CD8-positive, alpha-beta memory T cell (primary cell): ENCODE results near the gene FTO. TPM values are rescaled to one million over a fixed set of nuclear protein-coding genes. Genes with fewer than 3 reads are reported as not detected.
A peak's percentile ranks its signal among the peaks of the same experiment; 100 is the strongest.

ENCODE experiments used
- CTCF ChIA-PET: fragments of 350-600 bp; sonication (Branson Sonifier 250); formaldehyde crosslinking; loops from one replicate; lab custom pipeline; 2021; ENCODE audit warnings: antibody characterized with exemption; lab: Charles Lee
- POLR2A ChIA-PET: fragments of 350-600 bp; sonication (Branson Sonifier 250); formaldehyde crosslinking; loops from one replicate; lab custom pipeline; 2021; ENCODE audit warnings: antibody characterized with exemption; lab: Charles Lee
- DNase-seq, 5 donors: peaks; one replicate each; pipeline versions ENCODE4 v3.0.0 to v3.0.0-alpha.2; 2020 to 2022; ENCODE audit warnings: mixed read lengths in 1 of 5
- H3K27ac ChIP-seq: one replicate; pipeline ENCODE4 v1.7.0; 2013; ENCODE audit warnings: low read depth, mild to moderate bottlenecking, low read length, moderate library complexity
- H3K27me3 ChIP-seq: 2 replicates; pipeline ENCODE4 v1.7.0; 2013; ENCODE audit warnings: low read length, mild to moderate bottlenecking; ENCODE audit not compliant: insufficient read depth, poor library complexity, severe bottlenecking
- H3K36me3 ChIP-seq: 2 replicates; pipeline ENCODE4 v1.7.0; 2013; ENCODE audit warnings: mild to moderate bottlenecking, low read length, moderate library complexity; ENCODE audit not compliant: insufficient read depth
- H3K4me1 ChIP-seq: 2 replicates; pipeline ENCODE4 v1.7.0; 2013; ENCODE audit warnings: mild to moderate bottlenecking, low read length, moderate library complexity; ENCODE audit not compliant: insufficient read depth
- H3K4me3 ChIP-seq: 2 replicates; pipeline ENCODE4 v1.7.0; 2013; ENCODE audit warnings: mild to moderate bottlenecking, low read length
- H3K9me3 ChIP-seq: 2 replicates; pipeline ENCODE4 v1.7.0; 2013; ENCODE audit warnings: mild to moderate bottlenecking, low read length
- H3K27ac Mint-ChIP-seq, 8 donors: one replicate each; pipeline ENCODE4 v1.8.0; 2020 to 2021; ENCODE audit warnings: mixed read lengths in 8 of 8, mild to moderate bottlenecking in 6 of 8, inconsistent platforms in 3 of 8, moderate library complexity in 3 of 8
- H3K27me3 Mint-ChIP-seq, 2 donors: one replicate each; pipeline ENCODE4 v1.8.0; 2020 to 2021; ENCODE audit warnings: mixed read lengths in 2 of 2, mild to moderate bottlenecking in 1 of 2, moderate library complexity in 1 of 2
- H3K36me3 Mint-ChIP-seq, 3 donors: one replicate each; pipeline ENCODE4 v1.8.0; 2020 to 2021; ENCODE audit warnings: mixed read lengths in 3 of 3, inconsistent platforms in 1 of 3, mild to moderate bottlenecking in 1 of 3
- H3K4me1 Mint-ChIP-seq, 3 donors: one replicate each; pipeline ENCODE4 v1.8.0; 2020 to 2021; ENCODE audit warnings: mixed read lengths in 3 of 3, inconsistent platforms in 1 of 3, mild to moderate bottlenecking in 1 of 3
- H3K4me3 Mint-ChIP-seq, 7 donors: one replicate each; pipeline ENCODE4 v1.8.0; 2020 to 2021; ENCODE audit warnings: mixed read lengths in 7 of 7, mild to moderate bottlenecking in 6 of 7, moderate library complexity in 4 of 7, inconsistent platforms in 2 of 7
- H3K9me3 Mint-ChIP-seq, 5 donors: one replicate each; pipeline ENCODE4 v1.8.0; 2020 to 2022; ENCODE audit warnings: mixed read lengths in 5 of 5, mild to moderate bottlenecking in 3 of 5, moderate library complexity in 2 of 5, inconsistent platforms in 1 of 5
- polyA plus RNA-seq: library from polyadenylated mRNA; unstranded; fragments of 300-500 nt; fragmentation: Illumina TruSeq; gene quantifications from one replicate; pipeline ENCODE4 v1.2.3, GENCODE V29; 2021
- total RNA-seq, 2 experiments: library from RNA; stranded (reverse); gene quantifications; one replicate each; pipeline ENCODE4 v1.2.3, GENCODE V29; 2021

Gene FTO
- total and polyA plus RNA-seq, 3 experiments from 2014 or later = 54.5 to 77.8 (median 56.0) TPM

GRCh38 chr16:53743149-53743566 lies 39.2 kb downstream of the FTO start:
- Mint-ChIP-seq H3K27me3 (no peaks in the 10 kb centered on the region), H3K9me3 (peaks cover 0 to 9% (median 2%) of the 10 kb centered on the region in 5 donors), H3K27ac (no peak overlapping the region), H3K36me3 (peaks cover 0 to 7% (median 2%) of the 10 kb centered on the region in 3 donors), H3K4me3 (no peak overlapping the region), H3K4me1 (peaks cover 23 to 67% (median 41%) of the 10 kb centered on the region in 3 donors)
- Histone ChIP-seq H3K27ac (no peak overlapping the region), H3K27me3 (no peaks in the 10 kb centered on the region), H3K9me3 (no peaks in the 10 kb centered on the region), H3K36me3 (no peaks in the 10 kb centered on the region), H3K4me1 (peaks cover 26% of the 10 kb centered on the region), H3K4me3 (no peak overlapping the region)
- CTCF ChIA-PET = interaction anchor here (1.1 to 2.3 kb wide), 6 partner anchors 9 to 194 kb away, joined by 3 to 8 read pairs (median 4); partner anchors contain the start of genes FTO and RPGRIP1L
- peak in 1 of 5 donors; percentile 1 for DNase-seq
- POLR2A ChIA-PET = no interaction called here

GRCh38 chr16:53744449-53744848 lies 40.5 kb downstream of the FTO start:
- Histone ChIP-seq H3K4me1 (peaks cover 26% of the 10 kb centered on the region), H3K36me3 (no peaks in the 10 kb centered on the region), H3K27me3 (no peaks in the 10 kb centered on the region), H3K4me3 (no peak overlapping the region), H3K9me3 (no peaks in the 10 kb centered on the region), H3K27ac (no peak overlapping the region)
- H3K4me1 Mint-ChIP-seq = peaks cover 23 to 66% (median 41%) of the 10 kb centered on the region in 3 donors
- ChIA-PET CTCF (interaction anchor here (1.1 to 2.3 kb wide), 3 partner anchors 9 to 195 kb away, joined by 3 to 8 read pairs (median 3); no protein-coding TSS in a partner anchor), POLR2A (no interaction called here)
- peak overlapping the region in 7 of 8 donors; percentile 7 to 89 (median 73) for H3K27ac Mint-ChIP-seq
- peaks cover 0 to 7% (median 2%) of the 10 kb centered on the region in 3 donors for H3K36me3 Mint-ChIP-seq
- peak overlapping the region in 6 of 7 donors; percentile 62 to 78 (median 66) for H3K4me3 Mint-ChIP-seq
- H3K9me3 Mint-ChIP-seq = peaks cover 0 to 9% (median 2%) of the 10 kb centered on the region in 5 donors
- no peaks in the 10 kb centered on the region for H3K27me3 Mint-ChIP-seq
- peak in 2 of 5 donors; percentile 33 to 38 for DNase-seq

DNA sequence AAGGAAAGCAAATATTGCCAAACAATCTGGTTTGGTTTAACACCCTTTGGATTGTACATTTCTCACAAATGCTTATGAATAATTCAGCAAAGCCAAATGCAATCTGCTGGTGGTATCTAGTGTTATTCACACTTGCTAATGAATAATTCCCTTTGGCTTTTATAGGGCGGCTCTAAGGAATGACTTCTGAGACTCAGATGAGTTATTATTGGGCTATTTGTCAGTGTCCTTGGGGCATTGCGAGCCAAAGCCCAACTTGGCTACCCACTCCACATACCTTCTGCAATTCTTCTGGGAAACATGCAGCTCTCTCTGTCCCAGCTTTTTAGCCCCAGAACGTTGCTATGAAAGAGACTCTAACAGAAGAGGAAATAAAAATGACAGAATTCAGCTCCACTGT lies 41.1 kb downstream of the FTO start:
- H3K9me3 ChIP-seq = no peaks in the 10 kb centered on the region
- H3K27ac ChIP-seq = no peak overlapping the region
- peaks cover 26% of the 10 kb centered on the region for H3K4me1 ChIP-seq
- Mint-ChIP-seq H3K36me3 (peaks cover 0 to 7% (median 2%) of the 10 kb centered on the region in 3 donors), H3K27ac (peak overlapping the region in 5 of 8 donors; percentile 38 to 89 (median 81)), H3K4me3 (peak overlapping the region in 2 of 7 donors; percentile 76 to 78), H3K4me1 (peaks cover 23 to 63% (median 35%) of the 10 kb centered on the region in 3 donors), H3K27me3 (no peaks in the 10 kb centered on the region), H3K9me3 (peaks cover 0 to 9% (median 2%) of the 10 kb centered on the region in 5 donors)
- no peaks in the 10 kb centered on the region for H3K27me3 ChIP-seq
- H3K36me3 ChIP-seq = no peaks in the 10 kb centered on the region
- POLR2A ChIA-PET = no interaction called here
- H3K4me3 ChIP-seq = no peak overlapping the region
- no peak for DNase-seq
- CTCF ChIA-PET = interaction anchor here (1.4 to 2.3 kb wide), 2 partner anchors 9 to 20 kb away, joined by 3 to 8 read pairs; no protein-coding TSS in a partner anchor

DNA sequence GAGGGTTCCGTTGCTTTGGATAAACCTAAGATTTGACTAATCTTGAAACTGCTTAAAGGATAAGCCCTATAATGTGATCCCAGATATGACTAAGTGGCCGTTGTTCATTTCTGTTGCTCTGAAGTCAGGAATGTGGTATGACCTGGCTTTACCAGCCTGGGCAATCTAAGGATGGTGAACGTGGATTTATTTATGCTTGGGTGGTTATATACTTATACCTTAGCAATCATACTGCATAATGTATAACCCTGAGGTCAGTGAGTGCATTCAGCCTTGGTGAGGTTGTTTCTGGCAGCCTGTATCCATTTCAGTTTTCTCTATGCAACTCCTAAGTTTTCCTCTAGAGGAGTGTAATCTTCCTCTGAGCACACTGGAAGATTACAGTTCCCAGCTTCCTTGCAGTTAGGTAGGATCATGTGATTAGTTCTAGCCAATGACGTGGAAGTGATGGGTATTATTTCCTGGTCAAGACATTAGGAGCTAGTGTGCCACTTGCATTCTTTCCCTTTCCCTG lies 41.9 kb downstream of the FTO start:
- Histone ChIP-seq H3K4me3 (no peak overlapping the region), H3K36me3 (no peaks in the 10 kb centered on the region), H3K27ac (no peak overlapping the region), H3K4me1 (peaks cover 26% of the 10 kb centered on the region), H3K9me3 (no peaks in the 10 kb centered on the region), H3K27me3 (no peaks in the 10 kb centered on the region)
- POLR2A ChIA-PET = no interaction called here
- Mint-ChIP-seq H3K27ac (peak overlapping the region in 3 of 8 donors; percentile 23 to 66 (median 38)), H3K4me3 (peak overlapping the region in 1 of 7 donors; percentile 4), H3K4me1 (peaks cover 23 to 60% (median 35%) of the 10 kb centered on the region in 3 donors), H3K9me3 (peaks cover 0 to 9% (median 2%) of the 10 kb centered on the region in 5 donors), H3K27me3 (no peaks in the 10 kb centered on the region), H3K36me3 (peaks cover 0 to 7% (median 2%) of the 10 kb centered on the region in 3 donors)
- CTCF ChIA-PET = interaction anchor here (2.3 kb wide), 1 partner anchor 10 kb away, joined by 8 read pairs; no protein-coding TSS in a partner anchor
- DNase-seq = no peak

GRCh38 chr16:53752560-53752959 lies 48.6 kb downstream of the FTO start:
- DNase-seq = no peak
- Histone ChIP-seq H3K4me1 (no peaks in the 10 kb centered on the region), H3K36me3 (no peaks in the 10 kb centered on the region), H3K27me3 (no peaks in the 10 kb centered on the region), H3K4me3 (no peak overlapping the region), H3K27ac (no peak overlapping the region), H3K9me3 (no peaks in the 10 kb centered on the region)
- peaks cover 0 to 6% (median 2%) of the 10 kb centered on the region in 5 donors for H3K9me3 Mint-ChIP-seq
- H3K27ac Mint-ChIP-seq = no peak overlapping the region
- no peaks in the 10 kb centered on the region for H3K27me3 Mint-ChIP-seq
- H3K4me3 Mint-ChIP-seq = no peak overlapping the region
- peaks cover 0 to 4% (median 2%) of the 10 kb centered on the region in 3 donors for H3K36me3 Mint-ChIP-seq
- POLR2A ChIA-PET = no interaction called here
- CTCF ChIA-PET = interaction anchor here (1.3 kb wide), 1 partner anchor 10 kb away, joined by 8 read pairs; no protein-coding TSS in a partner anchor
- peaks cover 9 to 37% (median 31%) of the 10 kb centered on the region in 3 donors for H3K4me1 Mint-ChIP-seq

DNA sequence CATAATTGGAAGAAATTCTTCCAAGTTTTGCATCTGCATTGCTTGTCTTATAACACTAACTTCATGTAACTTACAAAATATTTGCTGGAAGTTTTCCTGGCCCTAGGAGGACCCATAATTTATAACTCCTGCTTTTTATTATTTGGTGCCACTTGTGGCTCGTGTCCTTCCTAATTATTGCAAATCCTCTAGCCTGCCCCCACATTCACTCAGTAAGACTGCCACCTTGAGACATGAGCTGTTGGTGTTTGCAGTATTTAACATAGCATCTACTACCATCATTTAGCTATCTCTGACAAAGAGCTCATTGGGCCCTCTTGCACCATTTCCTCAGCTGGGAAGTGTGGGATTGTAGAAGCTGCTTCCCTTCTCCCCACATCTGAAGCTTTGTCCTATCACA lies 49.5 kb downstream of the FTO start:
- H3K4me1 ChIP-seq = no peaks in the 10 kb centered on the region
- Mint-ChIP-seq H3K27me3 (no peaks in the 10 kb centered on the region), H3K36me3 (peaks cover 0 to under 1% (median under 1%) of the 10 kb centered on the region in 3 donors), H3K4me3 (no peak overlapping the region), H3K9me3 (peaks cover 0 to 5% (median 0%) of the 10 kb centered on the region in 5 donors), H3K27ac (peak overlapping the region in 2 of 8 donors; percentile 6 to 36), H3K4me1 (peaks cover 12 to 42% (median 35%) of the 10 kb centered on the region in 3 donors)
- H3K27me3 ChIP-seq = no peaks in the 10 kb centered on the region
- H3K9me3 ChIP-seq = no peaks in the 10 kb centered on the region
- DNase-seq = no peak
- H3K36me3 ChIP-seq = no peaks in the 10 kb centered on the region
- H3K27ac ChIP-seq = no peak overlapping the region
- CTCF ChIA-PET = interaction anchor here (1.3 kb wide), 1 partner anchor 10 kb away, joined by 4 read pairs; no protein-coding TSS in a partner anchor
- POLR2A ChIA-PET = interaction anchor here (0.7 kb wide), 1 partner anchor 482 kb away, joined by 4 read pairs; no protein-coding TSS in a partner anchor
- H3K4me3 ChIP-seq = no peak overlapping the region

- Histone ChIP-seq H3K4me1 (no peaks in the 10 kb centered on the region), H3K27ac (no peak overlapping the region), H3K27me3 (no peaks in the 10 kb centered on the region), H3K36me3 (no peaks in the 10 kb centered on the region), H3K4me3 (no peak overlapping the region), H3K9me3 (no peaks in the 10 kb centered on the region)
- ChIA-PET CTCF (interaction anchor here (1.0 kb wide), 1 partner anchor 12 kb away, joined by 3 read pairs; no protein-coding TSS in a partner anchor), POLR2A (no interaction called here)
- DNase-seq = no peak
- H3K27ac Mint-ChIP-seq = no peak overlapping the region
- peaks cover 2 to 5% (median 3%) of the 10 kb centered on the region in 3 donors for H3K36me3 Mint-ChIP-seq
- H3K27me3 Mint-ChIP-seq = no peaks in the 10 kb centered on the region
- H3K4me1 Mint-ChIP-seq = peaks cover 13 to 49% (median 41%) of the 10 kb centered on the region in 3 donors
- H3K4me3 Mint-ChIP-seq = no peak overlapping the region
- peaks cover 0 to 7% (median 0%) of the 10 kb centered on the region in 5 donors for H3K9me3 Mint-ChIP-seq
Observed at GRCh38 chr16:53755026-53755910, 51.3 kb downstream of the FTO start.
